NCI-H2196 treated with DMSO at 0.1 percent for 48 hours (cell line): ENCODE results near the gene ADRA2B.

Experiments
- DNase-seq: peaks from one replicate; lab custom pipeline; 2025; ENCODE audit not compliant: unreplicated experiment; lab: John Stamatoyannopoulos, UW

The ADRA2B gene

DNA sequence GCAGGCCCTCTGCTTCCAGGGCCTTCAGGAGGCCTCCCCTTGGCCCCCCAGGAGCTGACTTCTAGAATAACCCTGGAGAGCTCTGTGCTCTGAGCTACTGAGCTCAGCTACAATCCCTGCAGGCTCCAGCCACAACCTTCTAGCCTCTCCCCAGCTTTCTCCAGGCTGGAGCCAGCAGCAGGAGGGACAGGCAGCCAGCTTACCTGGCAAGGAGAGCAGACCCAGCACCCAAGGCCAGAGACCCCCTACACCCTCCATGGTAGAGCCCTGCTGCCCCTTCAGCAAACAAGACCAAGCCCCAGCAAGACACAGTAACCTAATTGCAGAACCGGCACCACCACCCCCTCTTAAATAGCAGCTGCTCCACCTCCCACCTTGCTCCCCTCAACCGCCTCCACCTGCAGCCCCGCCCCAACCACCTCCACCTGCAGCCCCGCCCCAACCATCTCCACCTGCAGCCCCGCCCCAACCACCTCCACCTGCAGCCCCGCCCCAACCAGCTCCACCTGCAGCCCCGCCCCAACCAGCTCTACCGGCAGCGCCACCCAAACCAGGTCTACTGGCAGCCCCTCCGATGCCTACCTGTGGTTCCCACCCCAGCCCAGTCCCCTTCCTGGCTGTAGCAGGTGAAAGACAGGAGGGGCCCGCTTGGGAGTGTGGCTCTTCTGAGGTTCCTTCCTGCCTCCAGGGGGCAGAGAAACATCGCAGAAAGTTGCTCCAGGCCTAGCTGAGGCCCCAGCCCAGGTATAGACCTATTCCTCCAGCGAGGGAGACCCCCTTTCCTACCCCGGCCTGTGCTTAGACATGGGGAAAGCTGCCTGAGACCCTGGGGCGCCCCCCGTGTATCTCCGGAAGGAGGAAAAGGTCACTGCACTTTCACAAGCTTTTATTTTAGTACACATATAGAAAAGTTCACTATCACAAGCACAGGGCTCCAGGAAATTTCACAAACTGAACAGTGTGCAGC is 22.1 kb upstream of the ADRA2B start, which contains the start of gene ASTL:
ASTL (minus strand) TSS at position 324 of the 967 bp plus-strand sequence; CDS start at position 258, 66 bp downstream.
- DNase-seq: no peak

DNA sequence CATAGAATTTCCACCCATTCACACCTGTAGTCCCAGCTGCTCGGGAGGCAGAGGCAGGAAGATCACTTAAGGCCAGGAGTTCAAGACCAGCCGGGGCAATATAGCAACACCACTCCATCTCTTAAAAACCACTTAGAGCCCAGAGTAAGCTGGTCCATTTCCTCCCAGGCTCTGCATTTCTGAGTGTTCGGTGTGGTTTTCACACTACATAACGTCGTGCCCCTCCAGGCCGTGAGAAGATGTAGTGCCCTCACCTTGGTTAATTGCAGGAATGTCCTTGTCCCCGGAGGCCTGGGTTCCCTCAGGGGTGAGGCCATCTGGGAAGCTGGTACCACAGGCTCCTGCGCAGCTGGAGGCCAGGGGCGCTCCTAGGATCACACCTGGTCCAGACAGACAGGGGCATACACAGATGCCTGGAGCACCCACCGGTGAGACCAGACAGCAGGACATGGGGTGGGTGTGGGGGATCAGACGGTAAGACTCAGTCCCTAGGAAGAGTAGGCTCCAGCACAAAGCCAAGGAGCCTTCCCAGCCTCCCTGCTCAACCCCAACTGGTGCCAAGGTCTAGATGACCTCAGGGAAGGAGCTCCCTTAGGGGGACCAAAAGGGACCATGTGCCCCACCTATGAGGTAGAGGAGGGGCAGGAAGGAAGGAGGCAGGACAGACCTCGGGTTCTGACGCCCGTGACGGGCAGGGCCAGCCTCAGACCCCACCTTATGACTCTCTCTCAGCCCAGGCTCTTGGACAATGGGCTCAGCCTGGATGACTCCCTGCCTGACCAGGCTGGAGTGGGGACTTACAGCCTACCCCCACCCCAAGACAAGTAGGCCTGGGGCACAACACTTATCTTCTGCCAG is 21.2 kb upstream of the ADRA2B start:
- no peak for DNase-seq

DNA sequence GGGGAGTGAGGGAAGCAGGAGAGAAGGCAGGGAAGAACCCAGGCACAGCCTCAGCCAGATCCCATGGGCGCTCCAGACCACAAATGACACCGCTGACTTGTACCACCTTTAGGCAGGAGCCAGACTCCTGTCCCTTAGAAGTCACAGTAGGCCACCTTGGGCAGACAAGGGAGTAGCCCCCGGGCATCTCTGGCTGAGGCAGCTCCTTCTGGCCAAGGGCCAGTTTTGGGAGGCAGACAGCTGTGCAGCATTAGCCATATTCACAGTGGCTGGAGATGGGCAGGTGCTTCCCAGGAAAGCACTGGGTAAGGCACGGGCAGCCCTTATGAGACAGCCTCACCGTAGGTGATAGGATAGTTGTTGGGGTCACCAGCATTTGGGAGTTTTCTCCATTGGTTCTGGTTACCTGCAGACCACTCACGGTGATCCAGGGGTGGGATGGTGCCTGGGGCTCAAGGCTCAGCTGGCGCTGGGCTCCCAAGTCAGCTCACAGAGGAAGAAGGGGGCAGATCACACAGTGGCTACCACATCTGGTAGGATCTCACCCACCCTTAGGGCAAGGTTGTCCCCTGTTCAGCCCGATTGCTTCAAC is 19.9 kb upstream of the ADRA2B start:
- DNase-seq: no peak

DNA sequence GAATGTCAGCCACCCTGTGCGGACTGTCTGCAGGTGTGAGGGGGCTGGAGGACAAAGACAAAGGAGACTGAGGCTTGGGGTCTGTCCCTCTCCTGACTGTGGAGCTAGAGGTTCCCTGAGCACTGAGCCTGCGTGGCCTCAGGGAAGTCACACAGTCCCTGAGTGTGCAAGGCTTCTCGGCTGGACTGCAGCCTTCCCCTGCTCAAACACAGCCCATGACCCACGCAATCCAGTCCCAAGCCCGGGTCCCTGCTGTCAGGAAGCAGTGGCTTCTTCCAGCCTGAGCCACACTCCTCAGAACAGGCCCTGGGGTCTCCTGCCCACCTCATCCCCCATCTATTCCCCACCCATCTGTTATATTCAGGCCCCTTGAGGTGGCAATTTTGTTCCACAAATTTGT is 19.2 kb upstream of the ADRA2B start:
- no peak for DNase-seq

DNA sequence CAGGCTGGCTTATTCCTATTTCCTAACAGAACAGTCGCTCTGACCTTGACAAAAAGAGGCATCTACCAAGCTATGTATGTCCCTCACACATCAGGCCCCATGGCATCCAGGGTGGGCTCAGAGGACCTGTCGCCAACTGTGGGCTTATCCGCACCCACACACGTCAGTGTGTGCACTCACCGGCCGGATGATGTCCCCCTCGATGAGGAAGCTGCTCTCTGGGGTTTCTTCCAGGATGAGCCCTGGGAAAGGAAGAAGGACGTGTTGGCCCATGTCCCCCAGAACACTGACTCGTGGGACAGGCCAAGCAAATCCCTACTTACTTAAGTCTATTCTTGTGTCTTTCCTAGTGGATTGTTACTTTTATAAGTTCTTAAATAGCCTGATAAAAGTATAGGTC is 18.8 kb upstream of the ADRA2B start:
- DNase-seq: no peak

DNA sequence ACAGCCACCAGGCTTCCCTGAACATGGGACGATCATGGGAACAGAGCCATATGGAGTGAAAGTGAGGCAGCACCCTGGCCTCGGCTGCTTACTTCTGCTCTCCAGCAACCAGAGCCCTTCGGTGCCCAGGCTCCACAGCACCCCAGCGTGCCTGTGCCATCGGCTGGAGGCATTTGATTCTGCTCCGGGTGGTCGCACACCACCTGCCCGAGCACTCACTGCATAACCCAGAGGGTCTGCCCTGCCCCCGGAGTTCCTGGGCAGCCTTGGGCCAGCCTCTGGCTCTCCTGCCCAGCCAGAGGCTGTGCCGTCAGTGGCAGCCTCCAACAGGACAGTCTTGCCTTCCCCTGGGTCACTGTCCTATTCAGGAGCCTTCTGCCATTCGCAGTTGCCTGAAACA is 18.1 kb upstream of the ADRA2B start:
- DNase-seq: no peak

DNA sequence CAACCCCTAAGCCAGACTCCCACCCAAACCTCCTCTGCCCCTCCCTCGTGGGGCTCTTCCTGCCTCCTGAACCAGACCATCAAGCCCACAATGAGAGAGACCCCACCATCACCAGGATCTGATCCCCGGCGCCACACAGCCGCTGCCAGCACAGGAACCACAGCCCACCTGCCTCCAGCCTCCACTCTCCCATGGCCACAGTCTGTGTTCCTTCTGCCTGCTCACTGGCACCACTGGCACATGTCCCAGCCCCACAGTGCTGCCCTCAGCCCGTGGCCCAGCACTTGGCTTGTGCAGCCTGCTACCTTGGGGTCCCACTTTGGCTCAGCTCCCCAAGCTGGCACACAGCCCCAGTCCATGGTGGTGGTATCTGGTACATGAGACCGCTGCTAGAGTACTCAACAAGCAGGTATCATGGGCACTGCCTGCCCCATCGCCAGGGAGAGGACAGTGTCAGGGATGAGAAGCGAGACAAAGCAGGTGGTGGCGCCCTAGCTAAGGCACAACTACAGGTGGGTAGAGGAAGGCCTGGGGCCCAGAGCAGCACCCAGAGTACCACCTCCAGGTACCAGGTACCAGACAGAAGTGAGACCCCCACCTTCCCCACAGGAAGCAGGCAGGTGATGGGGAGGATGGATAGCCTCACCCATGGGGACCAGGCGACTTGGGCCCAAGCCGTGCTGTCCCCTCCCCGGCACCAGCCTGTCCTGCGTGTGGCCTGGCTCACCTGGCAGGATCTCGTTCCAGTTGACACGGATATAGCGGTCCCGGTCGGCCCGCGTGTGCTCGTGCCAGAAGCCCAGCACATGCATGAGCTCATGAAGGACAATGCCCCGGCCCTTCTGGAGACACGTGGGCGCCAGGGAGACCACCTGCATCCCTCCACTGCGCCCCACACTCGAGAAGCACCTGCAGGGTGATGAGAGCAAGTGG is 15.7 kb upstream of the ADRA2B start:
- no peak for DNase-seq

DNA sequence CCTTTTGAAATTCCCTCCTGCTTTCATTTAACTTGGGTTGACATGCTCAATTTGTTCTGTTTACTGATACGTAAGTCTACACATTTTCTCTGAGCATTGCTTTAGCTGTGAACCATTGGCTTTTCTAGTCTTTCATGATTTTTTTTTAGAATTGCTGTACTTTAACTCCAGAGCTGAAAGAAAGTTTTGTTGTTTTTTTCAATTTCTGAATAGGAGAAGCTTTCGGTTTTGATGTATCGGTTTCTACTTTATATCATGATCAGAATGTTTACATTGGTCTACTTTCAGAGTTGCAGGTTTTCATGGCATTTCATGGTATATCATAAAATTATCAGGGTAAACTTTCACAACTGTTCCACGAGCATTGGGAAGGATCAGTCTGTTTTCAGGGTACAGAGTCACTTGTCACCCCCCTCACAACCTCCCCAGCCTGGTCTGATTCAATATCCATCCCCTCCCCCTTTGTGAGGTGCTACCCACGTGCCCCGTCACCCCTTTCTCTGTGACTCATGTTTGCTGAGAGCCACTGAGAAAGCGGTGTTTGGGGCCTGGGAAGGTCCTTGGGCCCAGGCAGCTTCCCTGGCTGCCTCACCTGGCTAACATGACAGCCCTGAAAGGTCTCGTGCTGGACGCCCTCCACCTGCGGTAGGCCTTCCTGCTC is 14.9 kb upstream of the ADRA2B start:
- DNase-seq: no peak

DNA sequence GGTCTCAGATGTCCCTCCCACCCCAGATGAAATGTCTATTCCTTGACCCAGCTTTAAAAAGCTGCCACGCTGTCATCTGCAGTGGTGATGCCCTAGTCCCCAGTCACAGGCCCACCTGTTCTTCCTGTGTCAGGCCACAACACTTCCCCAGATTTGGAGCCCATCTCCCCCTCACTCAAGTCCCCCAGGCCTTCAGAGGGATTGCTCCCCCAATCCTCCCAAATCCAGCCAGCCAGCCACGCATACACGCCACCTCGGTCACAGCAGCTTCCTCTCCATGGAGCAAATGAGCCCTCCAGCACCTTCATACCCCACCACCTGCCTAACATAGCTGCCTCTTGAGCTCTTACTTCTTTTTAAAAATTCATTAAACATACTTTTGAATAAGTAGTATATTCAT is 14.1 kb upstream of the ADRA2B start:
- DNase-seq: no peak

DNA sequence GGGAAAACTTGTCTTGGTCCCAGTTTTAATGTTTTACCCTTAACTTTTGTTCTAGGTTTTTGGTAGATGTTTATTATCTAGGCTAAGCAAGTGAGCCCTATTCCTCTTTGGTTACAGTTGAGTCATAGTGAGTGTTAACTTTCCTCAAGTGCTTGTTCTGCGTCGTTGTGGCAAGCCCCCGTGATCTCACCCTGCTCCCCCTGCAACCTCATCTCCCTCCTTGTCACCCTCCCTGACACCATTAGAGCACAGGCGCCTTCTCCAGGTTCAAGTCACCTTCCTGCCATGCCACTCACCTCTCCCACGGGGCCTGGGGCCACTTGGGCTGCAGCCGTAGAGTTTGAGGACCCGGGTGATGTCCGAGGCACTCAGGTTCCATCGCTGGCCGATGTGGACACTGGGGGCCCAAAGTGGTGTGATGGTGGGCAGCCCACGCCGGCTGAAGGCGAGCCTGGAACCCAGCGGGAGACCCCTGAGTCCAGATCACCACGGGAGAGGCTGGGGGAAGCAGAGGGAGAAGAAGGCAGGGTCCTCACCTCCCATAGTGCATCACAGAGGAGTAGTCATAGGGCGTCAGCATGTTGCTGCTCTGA is 13.3 kb upstream of the ADRA2B start:
- DNase-seq: no peak

DNA sequence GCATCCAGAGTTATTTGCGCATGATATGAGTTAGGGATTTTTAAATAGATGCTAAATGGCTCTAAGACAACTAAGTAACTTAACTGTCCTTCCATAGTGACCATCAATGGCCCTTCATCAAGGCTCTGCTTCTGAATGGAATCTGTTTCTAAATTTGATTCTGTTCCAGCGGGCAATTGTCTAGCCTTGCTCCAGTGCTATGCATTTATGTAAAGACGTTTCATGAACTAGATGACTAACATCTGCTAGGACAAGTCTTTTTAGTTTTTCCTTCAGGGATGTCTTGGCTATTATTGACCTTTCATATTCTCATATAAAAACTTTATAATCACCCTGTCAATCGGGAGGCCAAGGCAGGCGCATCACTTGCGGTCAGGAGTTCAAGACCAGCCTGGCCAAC is 12.1 kb upstream of the ADRA2B start:
- DNase-seq: no peak

DNA sequence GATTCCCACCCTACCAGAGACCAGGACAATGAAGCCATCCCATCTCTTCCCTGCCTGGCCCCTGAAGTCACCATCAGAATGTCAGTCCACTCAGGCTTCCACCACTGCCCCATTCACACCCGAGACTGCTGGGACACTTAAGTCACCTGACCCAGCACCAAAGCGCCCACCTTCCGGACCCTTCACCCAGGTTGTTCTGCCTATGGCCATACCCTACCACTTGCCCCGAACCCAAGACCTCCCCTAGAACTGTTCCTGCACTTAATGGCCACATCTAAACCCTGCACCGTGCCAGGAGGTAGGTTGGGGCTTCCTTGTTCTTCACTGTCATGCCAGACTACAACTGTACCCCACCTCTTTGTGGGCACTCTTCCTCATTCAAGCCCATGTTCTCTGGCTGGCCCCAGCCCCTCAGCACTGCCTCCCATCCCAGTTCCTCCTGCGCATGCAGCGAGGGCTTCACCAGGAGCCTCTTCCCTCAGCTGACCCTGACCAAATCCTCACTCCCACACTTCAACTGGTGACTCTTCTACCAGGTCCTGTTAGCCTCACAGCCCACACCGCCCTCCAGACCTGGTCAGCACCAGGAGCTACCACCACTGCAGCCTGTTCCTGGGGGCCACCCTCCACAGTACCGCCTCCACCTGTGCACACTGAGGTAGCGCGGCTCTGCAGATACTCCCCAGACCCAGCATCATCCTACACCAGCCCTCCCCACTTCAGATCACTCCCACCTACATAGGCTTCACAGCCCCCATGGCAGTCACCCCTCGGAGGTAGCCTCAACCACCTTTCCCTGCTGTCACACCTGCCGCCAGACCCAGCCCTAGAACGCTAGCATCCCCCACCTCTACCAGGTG is 8.3 kb upstream of the ADRA2B start:
- no peak for DNase-seq

DNA sequence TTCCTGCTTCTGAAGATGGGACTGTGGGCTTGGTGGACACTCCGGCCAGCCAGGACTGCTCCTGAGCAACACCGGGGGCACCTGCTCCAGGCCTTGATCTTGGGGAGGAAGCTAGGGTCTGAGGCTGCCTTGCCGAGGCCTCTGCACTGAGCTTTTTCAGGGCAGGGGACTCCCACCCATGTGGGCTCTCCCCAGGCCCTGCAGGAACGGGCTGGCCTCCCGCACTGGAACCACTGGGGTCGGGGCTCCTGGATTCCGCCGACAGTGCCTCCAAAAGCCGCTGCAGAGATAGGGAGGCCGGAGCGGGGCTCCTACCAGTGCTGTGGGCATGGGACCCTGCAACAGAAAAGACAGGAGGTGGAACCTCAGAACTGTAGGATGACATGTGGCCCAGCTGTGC is 7.6 kb upstream of the ADRA2B start:
- no peak for DNase-seq

DNA sequence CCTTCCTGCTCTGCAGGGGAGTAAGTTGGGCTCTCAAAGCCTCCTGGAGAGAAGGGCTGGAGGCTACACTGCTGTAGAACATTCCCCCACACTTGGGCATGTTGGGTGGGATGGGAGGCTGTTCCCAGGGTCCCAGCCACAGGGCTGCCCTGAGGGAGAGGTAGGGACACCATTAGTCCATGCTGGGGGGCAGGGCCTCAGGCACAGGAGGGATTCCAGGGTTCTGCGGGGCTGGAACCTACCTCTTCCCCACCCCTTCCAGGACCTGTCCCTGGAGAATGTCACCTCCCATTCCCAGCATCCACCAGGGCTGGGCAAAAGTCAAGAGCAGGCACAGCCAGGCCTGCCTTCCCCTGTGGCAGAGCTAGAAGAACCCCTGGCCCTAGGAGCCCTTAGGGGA is 6.9 kb upstream of the ADRA2B start:
- no peak for DNase-seq

DNA sequence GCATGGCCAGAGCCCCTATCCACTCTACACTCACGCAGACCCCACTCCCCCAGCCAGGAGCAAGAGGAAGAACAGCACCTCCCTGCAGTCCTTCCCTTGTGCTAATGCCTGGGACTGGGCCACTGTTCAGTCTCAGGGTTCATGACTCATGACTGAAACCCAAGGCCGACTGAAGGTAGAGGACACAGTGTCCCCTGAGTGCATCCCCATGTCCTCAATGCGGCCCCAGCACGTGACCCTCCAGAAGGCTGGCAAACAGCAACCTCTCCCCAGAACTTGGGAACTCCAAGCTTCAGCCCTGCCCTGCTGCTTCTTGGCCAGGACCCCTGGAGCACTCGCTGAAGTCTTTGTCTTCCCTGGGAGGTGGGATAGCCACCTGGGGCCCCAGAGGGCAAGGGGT is 6.0 kb upstream of the ADRA2B start:
- DNase-seq: no peak

DNA sequence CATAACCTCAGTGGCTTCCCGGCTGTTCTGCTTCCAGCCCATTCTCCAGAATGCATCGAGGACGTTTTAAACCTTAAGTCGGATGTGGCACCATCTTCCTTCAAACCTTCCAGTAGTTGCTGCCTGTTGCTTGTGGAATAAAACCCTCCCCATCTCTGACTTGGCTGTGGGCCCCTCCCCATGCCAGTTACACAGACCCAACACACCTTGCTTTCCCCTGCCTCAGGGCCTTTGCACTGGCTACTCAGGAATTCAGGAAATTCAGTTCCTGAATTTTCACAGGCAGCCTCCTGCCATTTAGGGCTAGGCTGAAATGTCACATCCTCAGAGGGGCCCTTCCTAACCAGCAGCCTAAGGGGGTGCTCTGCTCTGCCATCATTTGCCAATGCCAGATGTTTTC is 5.0 kb upstream of the ADRA2B start:
- no peak for DNase-seq

DNA sequence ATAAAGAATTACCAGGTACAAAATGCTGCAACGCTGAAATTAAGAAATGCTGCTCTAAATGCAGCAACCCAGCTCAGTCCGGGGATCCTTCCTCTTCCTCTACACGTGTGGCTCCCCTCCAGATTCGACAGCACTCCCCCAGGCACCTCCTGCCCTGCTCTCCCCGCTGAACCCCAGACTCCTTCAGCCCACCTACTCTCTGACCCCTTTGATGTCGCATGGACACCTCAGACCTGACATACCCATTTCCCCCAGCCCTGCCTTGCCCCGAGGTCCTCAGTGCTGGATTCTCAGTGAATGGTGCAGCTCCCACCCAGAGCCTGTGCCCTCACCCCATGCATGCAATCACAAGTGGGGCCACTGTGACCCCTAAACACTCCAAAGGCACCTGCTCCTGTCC is 4.6 kb upstream of the ADRA2B start:
- no peak for DNase-seq

DNA sequence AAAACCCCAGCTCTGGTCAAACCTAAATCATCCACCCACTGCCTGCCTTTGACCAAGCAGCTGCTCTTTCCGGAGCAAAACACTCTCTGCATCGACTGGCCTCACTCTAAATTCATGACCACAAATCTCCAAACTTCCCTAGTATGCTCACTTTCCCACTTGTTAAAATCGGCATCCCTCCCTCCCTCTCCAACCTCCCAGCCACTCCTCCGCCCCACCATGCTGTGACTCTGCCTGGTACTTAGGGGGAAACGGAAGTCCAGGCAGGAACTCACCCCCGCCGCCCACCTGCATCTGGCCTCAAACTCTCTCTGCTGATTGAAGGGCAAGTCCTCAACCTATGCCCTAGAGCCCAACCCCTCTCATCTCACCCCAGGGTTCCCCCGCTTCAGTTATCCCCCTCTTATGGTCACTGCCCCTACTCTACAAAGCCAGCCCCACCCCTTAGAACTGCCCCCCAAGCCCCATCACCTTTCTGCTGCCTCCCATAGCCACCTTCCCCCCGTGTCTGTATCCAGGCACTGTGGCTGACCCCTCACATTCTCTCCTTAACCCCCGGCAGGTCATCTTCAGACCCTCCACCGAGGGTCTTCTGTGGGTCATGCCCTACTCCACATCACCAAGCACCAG is 3.8 kb upstream of the ADRA2B start:
- no peak for DNase-seq
